Gastrocnemius medialis (tissue), 4 donors: Measurements from ENCODE around the gene THTPA.

Experiments used
- POLR2A ChIP-seq, 2 donors: fragments of 450-650 bp; IDR thresholded peaks; one replicate each; pipeline ENCODE4 v1.6.1; 2017; ENCODE audit warnings: antibody characterized with exemption in 2 of 2, mild to moderate bottlenecking in 2 of 2, moderate library complexity in 2 of 2
- TF ChIP-seq, protein P1 (sequence below), 5 experiments: fragments of 450-650 bp in 3 of 5; fragments of 200-600 bp in 2 of 5; sonication (generic) in 2 of 5; IDR thresholded peaks in 4 of 5; conservative IDR thresholded peaks in 1 of 5; 1 replicate in 4 of 5; 2 replicates in 1 of 5; pipeline ENCODE4 v1.5.1; 2016 to 2019; ENCODE audit warnings: antibody characterized with exemption in 5 of 5, mild to moderate bottlenecking in 3 of 5, moderate library complexity in 3 of 5

DNA sequence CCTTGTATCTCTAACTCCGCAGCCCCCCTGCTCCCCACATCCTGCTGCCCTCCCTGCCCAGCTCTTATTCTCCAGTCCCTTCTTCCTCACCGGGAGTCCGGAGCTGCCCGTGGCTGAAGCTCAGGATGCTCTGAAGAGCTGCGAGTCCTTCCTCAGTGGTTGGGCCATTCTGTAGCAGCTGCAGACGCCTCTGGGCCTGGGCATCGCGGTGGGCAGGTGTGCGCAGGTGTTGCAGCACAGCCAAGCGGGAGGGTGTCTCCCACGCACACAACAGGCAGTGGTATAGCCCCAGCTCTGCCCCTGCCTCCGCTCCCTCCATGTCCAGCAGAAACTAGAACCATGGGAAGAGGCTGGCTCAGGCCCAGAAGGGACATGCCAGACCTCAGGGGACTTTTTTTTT is 24.7 kb upstream of the THTPA start:
- no peak for TF ChIP-seq POLR2A (IDR thresholded peaks at IDR 0.05)
- TF ChIP-seq, protein P1, sequence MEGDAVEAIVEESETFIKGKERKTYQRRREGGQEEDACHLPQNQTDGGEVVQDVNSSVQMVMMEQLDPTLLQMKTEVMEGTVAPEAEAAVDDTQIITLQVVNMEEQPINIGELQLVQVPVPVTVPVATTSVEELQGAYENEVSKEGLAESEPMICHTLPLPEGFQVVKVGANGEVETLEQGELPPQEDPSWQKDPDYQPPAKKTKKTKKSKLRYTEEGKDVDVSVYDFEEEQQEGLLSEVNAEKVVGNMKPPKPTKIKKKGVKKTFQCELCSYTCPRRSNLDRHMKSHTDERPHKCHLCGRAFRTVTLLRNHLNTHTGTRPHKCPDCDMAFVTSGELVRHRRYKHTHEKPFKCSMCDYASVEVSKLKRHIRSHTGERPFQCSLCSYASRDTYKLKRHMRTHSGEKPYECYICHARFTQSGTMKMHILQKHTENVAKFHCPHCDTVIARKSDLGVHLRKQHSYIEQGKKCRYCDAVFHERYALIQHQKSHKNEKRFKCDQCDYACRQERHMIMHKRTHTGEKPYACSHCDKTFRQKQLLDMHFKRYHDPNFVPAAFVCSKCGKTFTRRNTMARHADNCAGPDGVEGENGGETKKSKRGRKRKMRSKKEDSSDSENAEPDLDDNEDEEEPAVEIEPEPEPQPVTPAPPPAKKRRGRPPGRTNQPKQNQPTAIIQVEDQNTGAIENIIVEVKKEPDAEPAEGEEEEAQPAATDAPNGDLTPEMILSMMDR (IDR thresholded peaks at IDR 0.05 in 4 of 5, conservative IDR thresholded peaks at IDR 0.05 in 1 of 5), result no peak
